ENCODE measurements around the gene FAM107B. TPM values are rescaled to one million over a fixed set of nuclear protein-coding genes. Genes with fewer than 3 reads are reported as not detected.

The FAM107B gene
- total RNA-seq, 1 donor: 17.7 TPM

- no peak for DNase-seq (ENCODE audit: low read depth)
- no peak for TF ChIP-seq CTCF (IDR thresholded peaks at IDR 0.05; ENCODE audit: insufficient read depth, low read depth, low read length)
- H3K4me3 ChIP-seq (ENCODE audit: low read depth, low read length): no peak overlapping the region
Observed at GRCh38 chr10:14671386-14671831, 103.3 kb downstream of the FAM107B start.

GRCh38 chr10:14670551-14671240, 104.0 kb downstream of the FAM107B start:
- H3K4me3 ChIP-seq (ENCODE audit: low read depth, low read length): no peak overlapping the region
- peak; percentile 91 for DNase-seq (ENCODE audit: low read depth)

GRCh38 chr10:14669576-14669975, 105.1 kb downstream of the FAM107B start:
- no peak overlapping the region for H3K4me3 ChIP-seq (ENCODE audit: low read depth, low read length)
- no peak for DNase-seq (ENCODE audit: low read depth)
- TF ChIP-seq CTCF (IDR thresholded peaks at IDR 0.05; ENCODE audit: insufficient read depth, low read depth, low read length): no peak

More at GRCh38 chr10:14670551-14671240, 104.0 kb downstream of the FAM107B start:
- TF ChIP-seq CTCF (IDR thresholded peaks at IDR 0.05; ENCODE audit: insufficient read depth, low read depth, low read length): no peak

GRCh38 chr10:14667781-14668180, 106.9 kb downstream of the FAM107B start:
- no peak overlapping the region for H3K4me3 ChIP-seq (ENCODE audit: low read depth, low read length)
- no peak for DNase-seq (ENCODE audit: low read depth)
- TF ChIP-seq CTCF (IDR thresholded peaks at IDR 0.05; ENCODE audit: insufficient read depth, low read depth, low read length): no peak

- TF ChIP-seq CTCF (IDR thresholded peaks at IDR 0.05; ENCODE audit: insufficient read depth, low read depth, low read length): no peak
- DNase-seq (ENCODE audit: low read depth): peak; percentile 26
- no peak overlapping the region for H3K4me3 ChIP-seq (ENCODE audit: low read depth, low read length)
Observed at GRCh38 chr10:14667280-14667679, 107.4 kb downstream of the FAM107B start.

- no peak overlapping the region for H3K4me3 ChIP-seq (ENCODE audit: low read depth, low read length)
- no peak for DNase-seq (ENCODE audit: low read depth)
- no peak for TF ChIP-seq CTCF (IDR thresholded peaks at IDR 0.05; ENCODE audit: insufficient read depth, low read depth, low read length)
Observed at GRCh38 chr10:14665865-14666857, 108.5 kb downstream of the FAM107B start.
